ENCODE results near the gene ZNF276. TPM values are rescaled to one million over a fixed set of nuclear protein-coding genes. Genes with fewer than 3 reads are reported as not detected.

The ZNF276 gene
- total RNA-seq, 1 donor from 2014 or later = 71.1 TPM

DNA sequence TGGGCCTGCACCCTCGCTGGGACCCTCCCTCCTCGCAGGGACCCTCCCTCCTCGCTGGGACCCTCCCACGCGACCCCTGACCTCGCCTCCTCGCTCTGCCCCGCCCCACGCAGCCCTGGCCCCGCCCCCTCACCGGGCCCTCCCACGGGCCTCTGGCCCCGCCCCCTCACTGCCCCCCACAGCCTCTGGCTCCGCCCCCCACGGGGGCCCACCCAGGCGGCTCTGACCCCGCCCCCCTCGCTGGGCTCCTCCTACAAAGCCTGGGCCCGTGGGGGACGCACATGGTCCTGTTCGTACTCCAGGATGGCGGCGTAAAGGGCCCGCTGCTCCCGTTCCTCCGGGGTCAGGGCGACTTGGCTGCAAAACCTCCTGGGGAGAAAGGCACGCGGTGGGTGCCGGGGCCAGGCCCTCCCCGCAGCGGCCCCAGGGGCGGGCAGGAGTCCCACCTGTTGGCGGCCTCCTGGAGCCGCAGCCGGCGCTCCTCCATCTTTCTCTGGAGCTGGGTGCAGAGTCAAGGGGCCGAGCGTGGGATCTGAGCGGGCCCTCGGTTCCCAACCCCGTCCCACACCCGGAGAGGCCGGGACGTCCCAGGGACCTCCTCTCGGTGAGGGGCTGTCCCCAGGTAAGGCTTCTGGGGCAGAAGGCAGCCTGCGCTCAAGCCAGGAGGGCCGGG is 9.6 kb upstream of the ZNF276 start:
- intact Hi-C loops (cut with micrococcal nuclease) = loop anchor here (1.0 kb wide), 2 partner anchors 9 to 11 kb away; no protein-coding TSS in a partner anchor

DNA sequence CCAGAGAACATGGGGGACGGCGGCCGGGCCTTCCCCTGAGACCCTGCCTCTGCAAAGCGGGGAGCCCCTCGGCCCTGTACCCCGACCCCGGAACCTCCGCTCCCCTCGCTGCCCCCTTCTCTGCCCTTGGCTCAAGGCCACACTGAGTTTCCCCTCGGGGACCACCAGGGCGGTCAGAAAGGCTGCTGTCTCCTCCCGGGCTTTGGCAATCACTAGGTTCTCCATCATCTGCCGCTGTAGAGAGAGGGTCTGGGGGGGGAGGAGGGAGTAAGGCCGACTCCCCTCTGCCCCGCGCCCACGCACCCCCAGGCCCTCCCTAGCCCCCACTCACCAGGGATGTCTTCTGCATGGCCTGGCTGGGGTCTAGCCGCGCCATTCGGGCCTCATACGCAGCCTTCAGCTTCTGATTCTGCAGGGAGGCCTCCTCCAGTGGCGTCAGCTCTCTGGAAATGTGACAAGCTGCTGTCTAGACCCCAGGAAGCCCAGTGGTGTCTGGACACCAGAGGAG is 9.0 kb upstream of the ZNF276 start:
- intact Hi-C loops (cut with micrococcal nuclease) = no loop called here

DNA sequence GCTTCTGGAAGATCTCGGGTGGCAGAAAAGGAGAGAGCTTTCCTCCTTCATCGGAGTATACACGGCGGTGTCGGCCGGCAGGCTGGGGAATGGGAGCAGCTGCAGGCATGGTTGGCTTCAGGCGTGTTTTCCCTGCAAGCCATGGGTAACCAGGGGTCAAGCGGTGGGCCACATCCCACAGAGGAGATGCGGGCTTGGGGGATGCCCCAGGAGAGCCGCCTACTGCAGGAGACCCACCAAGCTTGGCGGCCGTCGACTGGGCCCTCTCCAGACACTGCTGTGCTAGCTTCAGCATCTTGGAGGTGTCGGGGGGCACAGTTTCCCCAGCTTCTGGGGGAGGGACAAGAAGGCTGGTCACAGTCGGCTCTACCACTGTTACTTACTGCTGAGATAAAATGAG is 4.8 kb upstream of the ZNF276 start:
- intact Hi-C loops (cut with micrococcal nuclease) = no loop called here

DNA sequence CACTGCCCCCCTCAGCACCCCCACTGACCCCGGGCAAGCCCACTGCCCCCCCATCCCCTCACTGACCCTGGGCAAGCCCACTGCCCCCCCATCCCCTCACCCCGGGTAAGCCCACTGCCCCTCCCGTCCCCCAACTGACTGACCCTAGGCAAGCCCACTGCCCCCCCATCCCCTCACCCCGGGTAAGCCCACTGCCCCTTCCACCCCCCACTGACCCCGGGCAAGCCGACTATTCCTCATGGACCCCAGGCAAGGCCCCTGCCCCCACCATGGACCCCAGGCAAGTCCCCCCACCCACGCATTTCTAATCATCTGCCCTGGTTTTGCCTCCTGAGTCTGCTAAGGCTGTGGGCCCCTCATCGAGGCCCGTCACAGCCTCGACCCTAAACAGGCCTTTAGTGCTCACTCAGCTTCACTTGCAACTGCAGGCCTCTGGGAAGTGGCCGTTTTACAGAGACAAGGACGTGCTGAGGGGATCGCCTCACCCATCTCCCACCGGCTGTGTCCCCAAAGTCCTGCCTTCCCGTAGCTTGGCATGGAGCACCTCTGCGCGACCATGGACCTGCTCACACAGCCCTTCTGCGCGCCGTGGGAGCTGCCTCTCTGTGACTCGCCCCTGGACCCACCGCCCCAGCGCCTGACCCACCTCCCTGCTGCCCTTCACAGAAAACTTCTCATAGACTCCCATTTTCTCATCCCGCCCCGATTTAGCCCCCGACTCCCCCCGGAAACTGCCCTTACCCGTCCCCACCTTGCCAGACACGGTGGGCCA is 4.2 kb upstream of the ZNF276 start:
- intact Hi-C loops (cut with micrococcal nuclease) = no loop called here

DNA sequence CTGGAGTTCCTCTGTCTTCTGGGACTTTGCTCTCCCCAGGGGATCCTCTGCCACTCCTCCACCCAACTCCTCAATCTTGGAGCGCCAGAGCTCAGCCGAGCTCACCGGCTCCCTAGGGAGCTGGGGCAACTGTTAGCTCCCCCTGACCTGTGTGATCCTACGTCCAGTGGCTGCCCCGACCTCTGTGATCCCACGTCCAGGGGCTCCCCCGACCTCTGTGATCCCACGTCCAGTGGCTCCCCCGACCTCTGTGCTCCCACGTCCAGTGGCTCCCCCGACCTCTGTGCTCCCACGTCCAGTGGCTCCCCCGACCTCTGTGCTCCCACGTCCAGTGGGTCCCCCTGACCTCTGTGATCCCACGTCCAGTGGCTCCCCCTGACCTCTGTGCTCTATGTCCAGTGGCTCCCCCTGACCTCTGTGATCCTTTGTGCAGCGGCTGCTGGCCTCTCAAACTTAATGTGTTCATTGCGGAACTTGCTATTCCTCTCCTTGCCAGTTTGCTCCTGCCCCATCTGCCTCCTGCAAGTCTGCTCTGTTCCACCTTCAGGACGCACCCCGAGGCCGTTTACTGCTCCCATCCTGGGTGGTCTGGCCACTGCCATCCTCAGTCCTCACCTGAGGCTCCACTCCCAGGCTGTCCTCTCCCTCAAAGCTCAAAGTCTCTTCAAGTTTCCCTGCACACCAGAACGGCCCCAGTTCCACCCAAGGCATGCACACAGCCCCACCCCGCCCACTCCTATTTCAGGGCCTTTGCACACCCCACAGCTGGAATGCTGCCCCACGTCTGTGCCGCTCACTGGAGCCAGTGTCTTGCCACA is 3.4 kb upstream of the ZNF276 start:
- intact Hi-C loops (cut with micrococcal nuclease) = no loop called here

DNA sequence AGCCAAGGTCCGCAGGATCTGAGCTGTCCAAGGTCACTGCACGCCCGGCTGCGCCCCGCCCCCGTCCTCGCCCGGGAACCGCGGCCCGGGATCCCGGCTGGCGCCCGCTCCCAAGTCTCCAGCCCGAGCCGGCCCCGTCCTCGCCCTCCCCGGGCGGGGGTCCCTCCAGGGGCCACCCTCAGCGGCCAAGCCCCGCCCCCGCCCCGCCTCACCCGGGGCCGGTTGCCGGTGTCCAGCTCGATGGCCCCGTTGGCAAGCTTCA is 855 bp upstream of the ZNF276 start:
- intact Hi-C loops (cut with micrococcal nuclease) = loop anchor here (5.0 kb wide), 2 partner anchors 202 to 213 kb away; partner anchors contain the start of genes SPG7 and TUBB3

DNA sequence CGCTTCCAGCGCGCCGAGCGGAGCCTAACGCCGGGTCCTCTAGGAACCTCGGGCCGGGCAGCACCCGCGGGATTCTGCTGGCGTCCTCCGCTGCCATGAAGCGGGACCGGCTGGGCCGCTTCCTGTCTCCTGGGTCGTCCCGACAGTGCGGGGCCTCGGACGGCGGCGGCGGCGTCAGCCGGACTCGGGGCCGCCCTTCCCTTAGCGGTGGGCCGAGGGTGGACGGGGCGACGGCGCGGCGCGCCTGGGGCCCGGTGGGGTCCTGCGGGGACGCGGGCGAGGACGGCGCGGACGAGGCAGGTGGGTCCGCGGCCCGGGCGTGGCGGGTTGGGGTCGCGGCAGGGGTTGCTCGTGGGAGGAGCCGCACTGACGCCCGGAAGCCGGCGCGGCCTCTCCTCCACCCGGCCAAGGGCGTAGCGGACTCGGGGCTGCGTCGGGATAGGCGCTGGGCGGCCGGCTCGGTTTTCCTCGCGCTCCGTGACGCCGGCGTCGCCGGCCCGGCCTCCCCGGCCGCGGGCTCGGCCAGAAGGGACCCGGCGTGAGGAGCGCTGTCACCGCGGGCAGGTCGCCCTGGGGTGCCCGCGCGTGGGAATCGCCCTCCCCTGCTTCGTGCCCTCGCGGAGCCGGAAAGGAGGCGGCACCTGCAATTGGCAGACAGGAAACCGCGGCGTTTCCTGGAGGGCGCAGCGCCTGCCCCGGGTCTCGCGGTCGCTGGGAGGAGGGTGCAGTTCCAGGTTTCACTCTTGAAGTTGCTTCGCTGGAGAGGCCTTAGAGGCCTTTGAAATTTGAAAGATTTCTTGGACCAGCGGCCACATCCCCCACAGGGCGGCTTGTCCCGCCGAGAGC is 432 bp downstream of the ZNF276 start:
- intact Hi-C loops (cut with micrococcal nuclease) = loop anchor here (1.0 to 5.0 kb wide), 9 partner anchors 10 to 251 kb away; partner anchors contain the start of genes FANCA, SPG7 and TUBB3

DNA sequence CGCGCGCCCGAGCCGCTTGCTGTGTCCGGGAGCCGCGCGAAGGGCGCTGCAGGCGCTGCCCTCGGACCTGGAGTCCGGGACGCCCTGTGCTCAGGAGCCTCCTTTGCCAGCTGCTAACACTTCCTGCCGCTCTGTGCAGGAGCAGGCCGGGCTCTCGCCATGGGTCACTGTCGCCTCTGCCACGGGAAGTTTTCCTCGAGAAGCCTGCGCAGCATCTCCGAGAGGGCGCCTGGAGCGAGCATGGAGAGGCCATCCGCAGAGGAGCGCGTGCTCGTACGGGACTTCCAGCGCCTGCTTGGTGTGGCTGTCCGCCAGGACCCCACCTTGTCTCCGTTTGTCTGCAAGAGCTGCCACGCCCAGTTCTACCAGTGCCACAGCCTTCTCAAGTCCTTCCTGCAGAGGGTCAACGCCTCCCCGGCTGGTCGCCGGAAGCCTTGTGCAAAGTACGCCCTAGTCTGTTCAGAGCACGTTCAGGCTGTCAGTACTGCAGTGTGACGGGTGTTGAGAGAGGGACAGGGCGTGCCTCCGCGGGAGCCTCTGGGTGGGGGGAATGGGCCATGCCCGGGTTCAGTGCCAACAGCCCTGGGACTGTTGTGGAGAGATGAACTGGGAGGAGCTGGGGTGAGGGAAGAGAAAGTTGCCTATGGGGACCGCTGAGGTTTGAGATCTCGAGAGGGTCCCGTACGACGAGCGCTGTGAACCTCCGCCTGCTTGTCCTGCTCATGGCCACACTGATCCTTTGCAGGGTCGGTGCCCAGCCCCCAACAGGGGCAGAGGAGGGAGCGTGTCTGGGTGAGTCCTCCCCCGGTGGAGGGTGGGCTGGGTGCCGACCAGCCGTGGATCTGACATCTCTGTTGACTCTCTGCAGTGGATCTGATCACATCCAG is 1.3 kb downstream of the ZNF276 start:
- intact Hi-C loops (cut with micrococcal nuclease) = loop anchor here (1.0 to 5.0 kb wide), 13 partner anchors 11 to 250 kb away; partner anchors contain the start of genes CDK10, FANCA, SPG7 and TUBB3

DNA sequence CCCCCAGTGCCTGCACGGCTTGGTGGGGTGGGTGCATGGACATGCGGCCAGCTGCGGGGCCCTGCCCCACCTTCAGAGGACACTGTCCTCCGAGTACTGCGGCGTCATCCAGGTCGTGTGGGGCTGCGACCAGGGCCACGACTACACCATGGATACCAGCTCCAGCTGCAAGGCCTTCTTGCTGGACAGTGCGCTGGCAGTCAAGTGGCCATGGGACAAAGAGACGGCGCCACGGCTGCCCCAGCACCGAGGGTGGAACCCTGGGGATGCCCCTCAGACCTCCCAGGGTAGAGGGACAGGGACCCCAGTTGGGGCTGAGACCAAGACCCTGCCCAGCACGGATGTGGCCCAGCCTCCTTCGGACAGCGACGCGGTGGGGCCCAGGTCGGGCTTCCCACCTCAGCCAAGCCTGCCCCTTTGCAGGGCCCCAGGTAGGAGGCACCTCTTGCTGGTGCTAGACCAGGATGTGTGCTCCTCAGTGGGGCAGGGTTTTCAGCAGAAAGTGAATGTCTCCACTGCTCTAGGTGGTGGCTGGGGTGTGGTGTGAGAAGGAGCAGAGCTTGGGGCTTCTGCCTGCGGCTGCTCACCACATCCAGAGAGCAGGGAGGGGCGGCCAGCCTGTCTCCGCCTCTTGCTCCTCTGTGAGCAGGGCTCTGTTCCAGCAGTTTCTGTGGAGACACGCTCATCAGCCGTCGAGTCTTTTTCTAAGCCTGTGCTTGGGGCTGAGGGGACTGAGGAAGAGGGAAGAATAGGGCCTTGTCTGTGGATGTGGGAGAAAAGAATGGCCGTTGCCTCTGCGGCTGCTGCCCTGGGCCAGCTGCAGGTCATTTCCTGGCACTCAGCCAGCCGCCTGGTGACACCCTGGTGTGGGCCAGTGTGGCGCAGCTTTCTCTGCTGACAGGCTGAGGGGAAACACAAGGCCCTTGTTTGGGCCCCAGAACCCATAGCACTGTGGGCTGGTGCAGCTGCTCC is 2.2 kb downstream of the ZNF276 start:
- intact Hi-C loops (cut with micrococcal nuclease) = loop anchor here (1.0 to 5.0 kb wide), 9 partner anchors 14 to 249 kb away; partner anchors contain the start of genes CDK10, SPG7 and TUBB3

DNA sequence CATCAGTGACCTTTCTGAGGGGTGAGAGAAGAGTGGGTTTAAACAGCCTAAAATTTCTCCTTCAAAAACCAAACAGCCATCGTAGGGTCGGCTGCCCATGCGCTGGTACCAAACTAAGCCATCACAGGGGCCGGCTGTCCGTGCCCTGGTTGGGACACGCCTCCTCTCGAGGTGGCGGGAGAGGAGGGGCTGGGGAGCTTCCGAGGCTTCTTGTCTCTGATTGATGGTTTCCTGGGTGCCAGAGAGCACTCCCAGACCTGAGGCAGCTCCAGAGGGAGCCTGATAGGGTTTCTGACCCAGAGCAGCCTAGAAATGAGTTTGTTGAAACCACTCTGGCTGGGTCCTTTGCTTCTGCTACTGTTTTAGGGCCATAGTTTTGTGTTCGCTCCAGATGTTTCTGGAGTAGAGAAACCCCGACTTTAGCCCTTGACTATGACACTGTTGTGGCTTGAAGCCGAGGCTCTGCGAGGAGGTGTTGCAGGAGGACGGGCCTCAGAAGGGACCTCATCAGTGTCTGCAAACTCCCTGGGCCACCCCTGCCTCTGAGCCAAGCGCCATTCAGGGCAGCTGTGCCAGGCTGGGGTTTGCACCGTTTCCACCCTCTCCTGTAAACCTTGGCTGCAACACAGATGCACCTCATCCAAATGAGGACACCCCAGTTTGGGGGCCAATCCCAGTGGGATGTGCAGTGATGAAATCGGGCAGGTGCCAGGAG is 6.2 kb downstream of the ZNF276 start:
- intact Hi-C loops (cut with micrococcal nuclease) = no loop called here

DNA sequence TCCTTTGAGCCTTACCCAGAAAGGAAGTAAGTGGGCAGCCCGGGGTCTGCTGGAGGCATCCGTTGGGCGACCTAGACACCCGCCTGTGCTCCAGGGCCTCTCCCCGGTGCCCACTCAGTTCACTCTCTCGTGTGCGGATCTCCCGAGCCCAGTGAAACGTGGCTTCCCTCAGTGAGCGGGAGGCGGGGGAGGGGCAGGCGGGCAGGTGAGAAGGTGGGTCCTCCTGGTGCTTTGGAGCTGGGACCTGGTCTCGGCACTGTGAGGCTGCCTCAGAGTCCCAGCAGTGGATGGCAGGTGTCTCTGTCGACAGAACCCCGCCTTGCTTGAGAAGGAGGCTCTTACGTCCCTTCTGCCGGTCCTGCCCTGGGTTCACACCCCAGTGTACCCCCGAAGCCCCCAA is 8.0 kb downstream of the ZNF276 start:
- intact Hi-C loops (cut with micrococcal nuclease) = no loop called here

DNA sequence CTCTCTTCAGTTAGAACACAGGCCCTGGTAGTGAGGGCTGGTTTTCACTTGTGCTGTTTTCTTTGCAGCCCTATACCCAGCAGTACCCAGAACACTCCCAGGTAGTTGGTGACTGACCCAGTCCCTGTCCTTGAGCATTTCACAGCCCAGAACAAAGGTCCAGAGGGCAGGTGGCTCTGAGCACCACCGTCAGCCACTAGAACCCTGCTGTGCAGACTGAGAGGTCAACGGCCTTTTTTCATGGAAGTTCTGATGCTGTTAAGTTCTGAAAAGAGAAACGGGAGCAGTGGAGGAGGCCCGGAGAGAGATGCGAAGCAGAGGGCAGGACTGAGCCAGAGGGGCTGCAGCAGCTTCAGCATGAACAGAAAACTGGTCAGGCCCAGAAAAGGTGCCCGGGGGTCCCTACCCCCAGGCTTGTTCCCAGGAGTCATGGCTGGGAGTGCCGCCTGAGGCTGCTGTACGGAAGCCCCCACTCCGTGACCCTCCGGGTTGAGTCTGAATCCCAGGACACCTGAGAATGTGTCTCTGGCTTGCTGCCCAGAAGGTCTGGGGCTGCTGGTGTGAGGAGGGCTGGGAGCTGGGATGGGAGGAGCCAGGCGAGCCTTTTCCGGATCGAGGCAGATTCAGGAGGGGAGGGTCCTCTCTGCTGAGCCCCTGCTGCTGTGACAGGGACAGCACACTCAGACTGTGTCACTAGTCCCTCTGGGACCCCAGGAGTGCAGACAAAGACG is 8.7 kb downstream of the ZNF276 start:
- intact Hi-C loops (cut with micrococcal nuclease) = no loop called here

DNA sequence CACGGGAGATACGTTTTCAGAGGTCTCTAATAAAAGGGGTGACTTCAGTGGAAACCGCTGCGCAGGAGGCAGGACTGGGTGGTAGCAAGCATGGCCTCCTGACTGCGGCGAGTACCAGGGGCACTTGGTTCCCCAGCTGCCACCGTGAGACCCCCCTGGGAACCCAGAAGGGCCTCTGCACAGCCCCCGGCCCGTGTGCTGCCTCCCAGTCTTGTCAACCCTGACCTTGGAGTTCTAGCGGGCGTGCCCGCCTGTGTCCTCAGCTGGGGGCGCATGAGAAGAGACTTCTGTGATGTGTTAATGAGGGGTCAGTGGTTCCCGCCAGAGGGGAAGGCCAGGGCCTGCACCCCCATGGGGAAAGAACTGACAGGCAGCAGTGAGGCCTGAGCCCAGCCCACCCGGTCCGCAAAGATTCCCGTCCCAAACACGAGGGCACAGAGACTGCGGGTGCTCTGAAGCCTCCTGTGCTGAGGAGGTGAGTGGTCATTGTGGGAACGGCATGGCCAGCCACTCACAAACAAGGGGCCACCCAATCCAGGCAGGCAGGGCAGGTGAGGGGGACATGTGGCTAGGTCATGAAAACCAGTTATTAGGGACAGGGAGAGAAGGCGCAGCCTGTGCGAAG is 9.4 kb downstream of the ZNF276 start:
- intact Hi-C loops (cut with micrococcal nuclease) = no loop called here

DNA sequence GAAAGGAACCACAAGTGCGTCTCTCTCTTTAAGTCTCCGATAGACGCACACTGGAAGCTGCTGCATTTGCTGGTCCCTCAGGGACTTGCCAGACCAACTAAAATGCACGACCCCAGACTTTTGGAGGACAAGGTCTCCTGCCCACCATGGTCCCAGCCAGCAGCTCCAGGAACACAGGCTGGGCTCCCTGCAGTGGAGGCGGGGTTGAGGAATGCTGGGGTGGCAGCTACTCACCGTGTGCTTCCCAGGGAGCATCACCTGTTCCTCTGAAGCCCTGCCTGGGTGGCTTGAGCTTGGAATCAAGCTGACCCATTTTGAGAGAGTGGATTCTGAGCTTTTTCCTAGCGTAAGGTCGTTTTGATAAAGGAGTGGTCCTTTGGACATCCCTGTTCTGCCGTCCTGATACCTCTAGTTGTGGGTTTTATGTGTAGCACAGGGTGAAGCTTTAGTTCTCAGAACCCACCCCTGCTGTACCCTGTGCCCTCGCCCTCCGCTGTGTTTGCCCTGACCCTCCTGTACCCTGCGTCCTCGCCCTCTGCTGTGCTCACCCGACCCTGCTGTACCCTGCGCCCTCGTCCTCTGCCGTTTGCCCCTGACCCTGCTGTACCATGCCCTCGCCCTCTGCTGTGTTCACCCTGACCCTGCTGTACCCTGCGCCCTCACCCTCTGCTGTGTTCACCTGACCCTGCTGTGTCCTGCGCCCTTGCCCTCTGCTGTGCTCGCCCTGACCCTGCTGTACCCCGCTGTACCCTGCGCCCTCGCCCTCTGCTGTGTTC is 11.0 kb downstream of the ZNF276 start:
- intact Hi-C loops (cut with micrococcal nuclease) = no loop called here

DNA sequence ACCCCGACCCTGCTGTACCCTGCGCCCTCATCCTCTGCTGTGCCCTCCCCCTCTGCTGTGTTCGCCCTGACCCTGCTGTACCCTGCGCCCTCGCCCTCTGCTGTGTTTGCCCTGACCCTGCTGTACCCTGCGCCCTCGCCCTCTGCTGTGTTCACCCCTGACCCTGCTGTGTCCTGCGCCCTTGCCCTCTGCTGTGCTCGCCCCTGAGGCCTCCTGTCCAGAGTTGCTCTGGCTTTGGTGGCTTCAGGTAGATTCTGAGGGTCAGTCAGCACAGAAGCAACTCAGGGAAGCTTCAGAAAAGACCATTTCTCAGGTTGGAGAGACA is 11.5 kb downstream of the ZNF276 start:
- intact Hi-C loops (cut with micrococcal nuclease) = no loop called here

DNA sequence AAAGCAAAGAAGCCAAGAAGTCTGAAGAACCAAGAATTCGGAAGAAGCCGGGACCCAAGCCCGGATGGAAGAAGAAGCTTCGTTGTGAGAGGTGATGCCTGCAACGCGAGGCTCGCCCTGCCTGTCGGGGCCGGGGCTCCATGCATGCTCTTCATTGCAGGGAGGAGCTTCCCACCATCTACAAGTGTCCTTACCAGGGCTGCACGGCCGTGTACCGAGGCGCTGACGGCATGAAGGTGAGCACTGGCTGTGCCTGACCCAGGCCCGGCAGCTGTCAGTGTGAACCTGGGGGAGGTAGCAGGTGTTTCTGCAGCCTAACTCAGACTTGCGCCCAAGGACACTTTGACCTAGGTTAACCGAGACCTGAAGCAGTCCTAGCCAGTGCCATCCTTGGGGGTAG is 12.0 kb downstream of the ZNF276 start:
- intact Hi-C loops (cut with micrococcal nuclease) = no loop called here

All from T-helper 1 cell treated with Interleukin-12 subunit alpha and Interleukin-12 subunit beta and Interleukin-4 antibody, amounts not matched to agents 30 ng/mL and 1 ng/mL, for 36 hours (primary cell).